Embryonic facial prominence (tissue), 1 donor: ENCODE data around the gene PLXNA2.
A peak's percentile ranks its signal among the peaks of the same experiment; 100 is the strongest.

ENCODE experiments used
- DNase-seq: peaks from one replicate; pipeline ENCODE4 v3.0.0-alpha.2; 2016; ENCODE audit errors: extremely low spot score

PLXNA2 gene

DNA sequence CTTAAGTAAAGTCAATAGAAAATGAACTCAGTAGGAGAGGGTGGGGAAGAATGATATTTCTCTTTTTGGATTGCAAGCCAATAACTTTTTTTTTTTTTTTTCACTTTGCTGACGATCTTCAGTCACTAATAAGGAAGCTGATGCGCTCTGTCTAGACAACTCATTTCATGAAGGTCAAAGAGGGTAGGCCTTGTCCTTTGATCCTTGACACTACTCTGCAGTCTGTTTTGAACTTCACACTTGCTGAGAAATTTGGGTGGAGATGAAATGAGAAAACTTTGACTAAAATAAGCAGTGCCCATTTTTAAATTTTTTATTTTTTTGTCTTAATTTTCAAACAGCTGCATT, 20.9 kb upstream of the PLXNA2 start:
- DNase-seq: no peak

- DNase-seq: no peak
Observed at GRCh38 chr1:208264469-208265121, 20.4 kb upstream of the PLXNA2 start.

DNA sequence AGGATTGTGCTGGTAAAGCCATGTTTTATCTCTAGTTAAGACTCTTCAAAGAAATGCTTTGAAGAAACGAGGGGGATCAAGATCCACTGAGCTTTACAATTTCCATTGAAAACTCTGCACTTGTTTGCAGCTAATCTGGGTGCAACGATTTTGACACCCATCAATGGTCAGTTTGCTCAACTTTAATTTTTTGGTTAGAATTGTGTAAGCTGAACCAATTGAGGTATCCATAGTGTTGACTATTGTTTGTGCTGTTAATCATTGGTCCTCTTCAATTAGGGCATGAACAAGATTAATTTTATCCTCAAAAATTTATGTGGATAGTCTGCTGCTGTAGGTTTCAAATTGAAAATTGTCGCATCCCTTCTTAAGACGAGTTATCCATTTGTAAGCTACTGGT, 17.7 kb upstream of the PLXNA2 start:
- no peak for DNase-seq

- DNase-seq: no peak
Observed at GRCh38 chr1:208258277-208258676, 14.1 kb upstream of the PLXNA2 start.

DNA sequence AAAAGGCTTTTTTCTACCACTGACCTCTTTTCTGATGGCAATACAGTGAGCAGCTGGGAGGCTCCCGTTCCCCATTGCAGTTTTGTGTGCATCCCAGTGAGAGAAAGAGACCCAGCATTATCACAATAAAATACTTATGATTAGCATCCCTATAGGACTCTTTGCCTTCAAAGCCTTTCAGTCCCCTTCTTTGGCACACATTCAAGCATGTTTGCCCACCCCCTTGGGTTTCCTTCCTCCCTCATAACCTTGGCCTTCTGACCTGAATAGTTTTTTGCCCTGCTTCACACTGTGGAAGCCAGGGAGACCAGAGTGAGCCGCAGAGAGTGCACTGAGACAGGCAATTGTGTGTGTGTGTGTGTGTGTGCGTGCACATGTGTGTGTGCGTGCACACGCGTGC, 13.2 kb upstream of the PLXNA2 start:
- no peak for DNase-seq

- DNase-seq: no peak
Observed at GRCh38 chr1:208256556-208256955, 12.4 kb upstream of the PLXNA2 start.

DNA sequence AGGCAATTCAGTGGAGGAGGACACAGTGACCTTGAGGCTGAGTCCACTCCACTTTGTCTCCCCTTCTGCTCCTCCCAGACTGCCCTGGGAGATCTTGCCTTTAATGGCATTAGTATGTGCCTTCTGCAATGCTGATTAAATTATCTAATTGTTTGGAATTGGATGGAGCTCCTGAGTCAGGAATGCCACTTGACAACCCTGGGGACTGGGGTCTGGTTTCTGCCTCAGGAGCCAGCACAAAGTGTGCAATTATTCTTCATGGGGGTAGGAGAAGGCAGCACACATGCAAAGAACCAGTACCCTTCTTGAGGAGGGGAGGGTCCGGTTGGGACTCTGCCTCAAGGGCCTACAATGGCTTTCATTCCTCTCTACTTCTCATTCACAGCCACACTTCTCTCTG, 11.9 kb upstream of the PLXNA2 start:
- no peak for DNase-seq

DNA sequence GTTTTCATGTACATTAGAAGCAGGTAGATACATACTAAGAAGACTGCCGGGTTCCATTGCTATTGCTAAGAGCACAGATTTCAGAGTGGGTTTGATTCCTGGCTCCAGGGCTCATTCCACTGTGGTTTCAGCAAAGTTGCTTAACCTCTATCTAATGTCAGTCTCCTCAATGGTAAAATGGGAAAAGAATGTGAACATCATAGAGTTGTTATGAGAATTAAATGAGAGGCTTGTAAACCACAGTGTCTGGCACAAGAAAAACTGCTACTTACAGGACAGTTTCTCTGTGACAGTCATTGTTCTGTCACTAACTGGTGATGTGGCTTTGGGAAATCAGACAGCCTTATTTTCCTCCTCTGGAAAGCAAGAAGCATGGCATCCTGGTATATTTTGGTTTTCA, 10.7 kb upstream of the PLXNA2 start:
- no peak for DNase-seq

DNA sequence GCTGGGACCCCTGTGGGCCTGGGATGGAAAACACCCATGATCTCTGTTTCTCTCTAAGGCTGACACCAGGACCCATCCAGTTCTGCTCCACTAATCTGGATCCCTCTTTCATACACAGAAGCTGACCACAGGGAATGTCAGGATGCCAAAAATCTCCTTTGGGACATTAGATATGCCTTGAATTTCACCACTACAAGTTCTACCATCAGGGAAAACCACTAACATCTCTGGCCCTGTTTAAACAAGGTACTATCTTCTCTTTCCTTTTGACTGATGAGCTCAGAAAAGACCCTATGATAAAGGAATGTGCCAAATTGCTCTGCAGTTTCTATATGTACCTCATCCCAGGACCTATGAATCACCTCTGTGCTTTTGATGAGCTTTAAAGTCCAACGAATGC, 10.2 kb upstream of the PLXNA2 start:
- no peak for DNase-seq

- no peak for DNase-seq
Observed at GRCh38 chr1:208252836-208253576, 8.8 kb upstream of the PLXNA2 start.

DNA sequence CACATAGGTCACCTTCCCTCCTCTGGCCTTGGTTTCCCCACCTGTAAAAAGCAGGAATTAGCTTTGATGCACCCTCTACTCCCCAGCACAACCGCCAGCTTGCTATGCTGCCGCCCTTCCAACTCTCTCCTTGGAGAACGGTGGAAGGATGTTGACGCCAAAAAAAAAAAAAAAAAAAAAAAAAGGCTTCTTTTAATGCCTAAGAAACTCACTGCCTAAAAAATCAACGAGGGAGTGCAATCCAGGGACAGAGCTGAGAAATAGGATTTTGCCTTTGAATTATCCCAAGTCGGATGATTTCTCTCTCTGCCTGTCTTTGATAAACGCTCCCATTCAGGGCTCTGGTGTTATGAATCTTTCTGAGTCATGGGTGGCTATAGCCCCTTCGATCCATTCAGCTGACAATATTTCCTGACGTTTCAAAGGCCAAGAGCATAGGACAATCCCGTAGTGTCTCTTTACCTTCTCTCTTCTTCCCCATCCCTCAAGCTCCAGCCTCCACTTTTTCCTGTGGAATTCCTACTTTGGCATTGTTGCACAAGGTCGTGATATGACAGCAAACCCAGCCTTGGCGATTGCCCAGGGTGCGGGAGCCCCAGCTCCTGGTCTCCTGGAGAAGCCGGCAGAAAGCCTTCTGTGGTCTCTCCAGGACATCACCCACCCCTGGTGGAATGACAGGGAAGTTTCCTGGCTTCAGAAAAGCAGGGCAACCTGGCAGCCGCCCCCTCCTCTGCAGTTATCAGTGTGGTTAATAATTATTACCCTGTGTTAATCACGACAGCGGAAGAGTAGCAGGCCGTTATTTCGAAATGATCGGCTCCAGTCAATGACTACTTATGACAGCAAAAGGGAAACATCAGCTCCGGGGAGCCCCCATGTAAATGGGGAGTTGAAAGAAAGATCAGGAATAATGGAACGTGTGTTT, 8.0 kb upstream of the PLXNA2 start:
- no peak for DNase-seq

GRCh38 chr1:208251015-208251414, 6.8 kb upstream of the PLXNA2 start:
- no peak for DNase-seq

- no peak for DNase-seq
Observed at GRCh38 chr1:208250613-208251012, 6.4 kb upstream of the PLXNA2 start.

GRCh38 chr1:208248991-208249696, 5.0 kb upstream of the PLXNA2 start:
- no peak for DNase-seq

DNA sequence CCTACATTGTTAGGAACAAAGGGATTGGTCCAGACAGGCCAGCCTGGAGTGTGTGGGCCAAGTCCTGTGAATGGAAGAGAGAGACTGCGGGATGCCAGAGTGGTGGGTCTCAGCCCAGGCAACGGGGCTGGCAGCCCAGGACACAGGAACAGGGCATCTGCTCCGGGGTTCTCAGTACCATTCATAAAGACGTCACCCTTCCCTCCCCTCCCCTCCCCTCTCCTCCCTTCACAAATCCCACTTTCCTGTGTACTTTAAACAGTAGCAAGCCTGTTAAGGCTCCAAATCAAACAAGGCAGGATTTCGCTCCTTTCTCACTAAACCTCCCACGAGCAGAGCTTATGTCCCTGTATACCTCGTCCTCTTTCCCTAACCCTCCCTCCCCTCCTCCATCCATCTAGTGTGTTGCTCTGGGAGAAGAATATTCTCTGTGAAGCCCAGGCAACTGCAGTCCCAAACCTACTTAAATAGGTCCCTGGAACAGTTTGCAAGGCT, 4.2 kb upstream of the PLXNA2 start:
- DNase-seq: no peak

GRCh38 chr1:208247696-208248095, 3.5 kb upstream of the PLXNA2 start:
- DNase-seq: no peak

- peak; percentile 88 for DNase-seq
Observed at GRCh38 chr1:208245185-208245705, 1.1 kb upstream of the PLXNA2 start.

DNA sequence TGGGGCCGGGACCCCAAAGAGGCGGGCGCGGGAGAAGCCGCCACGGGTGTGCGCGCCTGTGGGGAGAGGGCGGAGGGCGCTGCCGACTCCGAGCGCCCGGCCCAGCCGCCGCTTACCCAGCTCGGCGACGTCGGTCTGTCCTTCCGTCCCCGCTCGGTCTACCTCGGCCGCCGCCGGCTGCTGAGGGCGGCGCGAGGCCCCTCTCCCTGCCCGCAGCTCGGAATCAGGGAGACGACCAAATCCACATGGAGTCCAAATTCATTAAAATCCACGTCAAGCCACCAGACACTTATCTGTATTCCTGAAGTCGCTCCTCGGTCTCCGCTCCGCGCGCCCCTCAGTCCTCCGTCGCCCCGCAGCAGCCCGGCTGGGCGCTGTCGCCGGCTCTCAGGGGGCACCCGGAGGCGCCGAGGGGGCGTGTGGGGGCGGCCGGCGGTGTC, 637 bp downstream of the PLXNA2 start:
- no peak for DNase-seq

- DNase-seq: no peak
Observed at GRCh38 chr1:208242941-208243526, 1.1 kb downstream of the PLXNA2 start.

GRCh38 chr1:208242146-208242545, 2.0 kb downstream of the PLXNA2 start:
- DNase-seq: no peak

GRCh38 chr1:208241512-208241911, 2.7 kb downstream of the PLXNA2 start:
- DNase-seq: no peak
